Testis (tissue), 3 donors: ENCODE measurements around the gene PDGFRB. TPM values are rescaled to one million over a fixed set of nuclear protein-coding genes. Genes with fewer than 3 reads are reported as not detected.

Experiments
- DNase-seq: peaks from one replicate; pipeline ENCODE4 v3.0.0-alpha.2; 2019
- H3K27ac ChIP-seq, 2 donors: fragments of 200-600 bp; sonication (generic); one replicate each; pipeline ENCODE4 v1.5.1; 2019
- H3K27me3 ChIP-seq: fragments of 200-600 bp; sonication (generic); one replicate; pipeline ENCODE4 v1.5.1; 2019
- H3K36me3 ChIP-seq: fragments of 200-600 bp; sonication (generic); one replicate; pipeline ENCODE4 v1.5.1; 2017; ENCODE audit warnings: low read depth; ENCODE audit errors: missing control alignments
- H3K4me1 ChIP-seq: fragments of 200-600 bp; sonication (generic); one replicate; pipeline ENCODE4 v1.5.1; 2019
- H3K4me3 ChIP-seq, 2 donors: fragments of 200-600 bp; sonication (generic); one replicate each; pipeline ENCODE4 v1.5.1; 2017 to 2019
- H3K9me3 ChIP-seq: fragments of 200-600 bp; sonication (generic); one replicate; pipeline ENCODE4 v1.5.1; 2017
- CTCF ChIP-seq, 3 experiments: fragments of 450-650 bp in 2 of 3; fragments of 200-600 bp in 1 of 3; sonication (generic) in 1 of 3; IDR thresholded peaks; one replicate each; pipeline ENCODE4 v1.5.1; 2016 to 2019; ENCODE audit warnings: antibody characterized with exemption in 3 of 3, mild to moderate bottlenecking in 2 of 3, moderate library complexity in 1 of 3
- POLR2A ChIP-seq: fragments of 450-650 bp; IDR thresholded peaks from one replicate; pipeline ENCODE4 v1.6.1; 2017; ENCODE audit warnings: antibody characterized with exemption, mild to moderate bottlenecking, moderate library complexity
- WGBS, 2 donors: methylation state at CpG; one replicate each; pipeline ENCODE4 v1.1.5; 2018; 5-methylcytosine and 5-hydroxymethylcytosine counted together
- intact Hi-C: fragments of 100-400 bp; cut with DNase I; formaldehyde crosslinking; loops from one replicate; pipeline ENCODE4 v1.15.1; 2023; ENCODE audit warnings: low total_unique reads
- polyA plus RNA-seq: library from polyadenylated mRNA; stranded (reverse); fragments of 350-450 nt; fragmentation: Illumina TruSeq; extraction: RNeasy Lipid Tissue Mini Kit (QIAGEN cat#74804); gene quantifications from one replicate; pipeline ENCODE4 v1.2.3, GENCODE V29; 2014; ENCODE audit warnings: low read depth, low replicate concordance; ENCODE audit not compliant: insufficient read depth
- total RNA-seq, 2 donors: library from RNA; depleted of rRNA; stranded (reverse); fragments of >200 nt; gene quantifications; one replicate each; pipeline ENCODE4 v1.2.3, GENCODE V29; 2016

Gene PDGFRB
- total and polyA plus RNA-seq, 3 donors from 2014 or later: 61.6 to 87.0 (median 71.2) TPM

GRCh38 chr5:150082374-150082773 lies 73.3 kb downstream of the PDGFRB start:
- Histone ChIP-seq H3K27me3 (no peaks in the 10 kb centered on the region), H3K27ac (no peak overlapping the region), H3K4me3 (no peak overlapping the region), H3K9me3 (no peaks in the 10 kb centered on the region), H3K36me3 (no peaks in the 10 kb centered on the region), H3K4me1 (peaks cover 5% of the 10 kb centered on the region)
- 57 to 58% methylated on average over 3 of the region's 3 CpGs for WGBS, 2 donors
- peak; percentile 3 for DNase-seq
- no peak for TF ChIP-seq CTCF (IDR thresholded peaks at IDR 0.05)
- no peak for TF ChIP-seq POLR2A
- intact Hi-C loops: no loop called here

GRCh38 chr5:150081541-150082283 lies 73.9 kb downstream of the PDGFRB start:
- no peaks in the 10 kb centered on the region for H3K27me3 ChIP-seq
- no peak overlapping the region for H3K4me3 ChIP-seq
- no peaks in the 10 kb centered on the region for H3K36me3 ChIP-seq
- H3K4me1 ChIP-seq: peaks cover 5% of the 10 kb centered on the region
- no peaks in the 10 kb centered on the region for H3K9me3 ChIP-seq
- H3K27ac ChIP-seq: no peak overlapping the region
- DNase-seq: peak; percentile 49
- TF ChIP-seq CTCF (IDR thresholded peaks at IDR 0.05) (no peak), POLR2A (no peak)
- intact Hi-C loops: no loop called here
- 39 to 43% methylated on average over 13 to 15 of the region's 15 CpGs for WGBS, 2 donors

GRCh38 chr5:150080696-150081435 lies 74.8 kb downstream of the PDGFRB start:
- Histone ChIP-seq H3K4me3 (no peak overlapping the region), H3K27ac (no peak overlapping the region), H3K27me3 (no peaks in the 10 kb centered on the region), H3K9me3 (no peaks in the 10 kb centered on the region), H3K4me1 (peaks cover 5% of the 10 kb centered on the region), H3K36me3 (no peaks in the 10 kb centered on the region)
- intact Hi-C loops: no loop called here
- no peak for TF ChIP-seq CTCF (IDR thresholded peaks at IDR 0.05)
- no peak for TF ChIP-seq POLR2A
- WGBS, 2 donors: 54 to 88% methylated on average over 4 to 15 of the region's 15 CpGs
- DNase-seq: peak; percentile 3

- H3K4me1 ChIP-seq: peaks cover 5% of the 10 kb centered on the region
- H3K27ac ChIP-seq: no peak overlapping the region
- no peaks in the 10 kb centered on the region for H3K27me3 ChIP-seq
- TF ChIP-seq CTCF (IDR thresholded peaks at IDR 0.05): no peak
- no peak overlapping the region for H3K4me3 ChIP-seq
- DNase-seq: peak; percentile 2
- 94 to 95% methylated on average over 15 to 19 of the region's 19 CpGs for WGBS, 2 donors
- no peaks in the 10 kb centered on the region for H3K9me3 ChIP-seq
- no peaks in the 10 kb centered on the region for H3K36me3 ChIP-seq
- intact Hi-C loops: no loop called here
These were observed 75.7 kb downstream of the PDGFRB start for GRCh38 chr5:150079909-150080461.
